Calu3 (cell line): ENCODE data around the gene LDLRAD4. TPM values are rescaled to one million over a fixed set of nuclear protein-coding genes. Genes with fewer than 3 reads are reported as not detected.

Experiments used
- BruUV-seq: library from RNA; stranded (reverse); fragments of 400-500 nt; replicated peaks from 2 replicates; lab custom pipeline; 2021; lab: Mats Ljungman, UMichigan
- CTCF ChIA-PET: fragments of 300-600 bp; sonication (Branson Sonifier 250); formaldehyde crosslinking; loops from one replicate; lab custom pipeline; 2022; ENCODE audit warnings: antibody characterized with exemption; lab: Charles Lee
- DNase-seq: peaks from one replicate; pipeline ENCODE4 v3.0.0; 2022
- H3K27ac Mint-ChIP-seq: one replicate; pipeline ENCODE4 v1.8.0; 2022; ENCODE audit warnings: mixed read lengths; ENCODE audit not compliant: unreplicated experiment
- H3K27me3 Mint-ChIP-seq: one replicate; pipeline ENCODE4 v1.8.0; 2022; ENCODE audit warnings: mixed read lengths; ENCODE audit not compliant: unreplicated experiment
- H3K36me3 Mint-ChIP-seq: one replicate; pipeline ENCODE4 v1.8.0; 2022; ENCODE audit warnings: mild to moderate bottlenecking, moderate library complexity, mixed read lengths; ENCODE audit not compliant: insufficient read depth, unreplicated experiment
- H3K4me1 Mint-ChIP-seq: one replicate; pipeline ENCODE4 v1.8.0; 2022; ENCODE audit warnings: mild to moderate bottlenecking, low read depth, mixed read lengths; ENCODE audit not compliant: unreplicated experiment
- H3K4me3 Mint-ChIP-seq: one replicate; pipeline ENCODE4 v1.8.0; 2022; ENCODE audit warnings: mild to moderate bottlenecking, low read depth, moderate library complexity, mixed read lengths; ENCODE audit not compliant: unreplicated experiment
- H3K9me3 Mint-ChIP-seq: one replicate; pipeline ENCODE4 v1.8.0; 2022; ENCODE audit warnings: low read depth, mixed read lengths; ENCODE audit not compliant: unreplicated experiment
- CTCF ChIP-seq: fragments of 200-600 bp; IDR thresholded peaks from one replicate; pipeline ENCODE4 v1.8.0; 2022; ENCODE audit warnings: antibody characterized with exemption; ENCODE audit not compliant: unreplicated experiment
- intact Hi-C: fragments of 100-400 bp; cut with micrococcal nuclease; formaldehyde crosslinking; loops from one replicate; pipeline ENCODE4 v1.10.0; 2022; ENCODE audit not compliant: unreplicated experiment
- total RNA-seq: library from RNA; stranded (reverse); gene quantifications from 2 replicates; pipeline ENCODE4 v1.2.3, GENCODE V29; 2022

Gene LDLRAD4
- total RNA-seq, 1 experiment from 2014 or later, result 0.50 TPM

- TF ChIP-seq CTCF, result no peak
- intact Hi-C loops, result no loop called here
- H3K36me3 Mint-ChIP-seq, result no peaks in the 10 kb centered on the region
- no peak for DNase-seq
- H3K4me1 Mint-ChIP-seq, result no peaks in the 10 kb centered on the region
- CTCF ChIA-PET, result no interaction called here
- no peak overlapping the region for H3K27ac Mint-ChIP-seq
- peaks cover 22% of the 10 kb centered on the region for H3K27me3 Mint-ChIP-seq
- BruUV-seq, result no TSS peak
- no peaks in the 10 kb centered on the region for H3K9me3 Mint-ChIP-seq
- no peak overlapping the region for H3K4me3 Mint-ChIP-seq
Measured at GRCh38 chr18:13585379-13586153, 367.0 kb downstream of the LDLRAD4 start.

- no peak overlapping the region for H3K4me3 Mint-ChIP-seq
- no TSS peak for BruUV-seq
- no peak overlapping the region for H3K27ac Mint-ChIP-seq
- TF ChIP-seq CTCF, result no peak
- CTCF ChIA-PET, result interaction anchor here (0.7 kb wide), 1 partner anchor 62 kb away, joined by 3 read pairs; no protein-coding TSS in a partner anchor
- intact Hi-C loops, result no loop called here
- no peaks in the 10 kb centered on the region for H3K36me3 Mint-ChIP-seq
- peaks cover 22% of the 10 kb centered on the region for H3K27me3 Mint-ChIP-seq
- no peak for DNase-seq
- H3K9me3 Mint-ChIP-seq, result no peaks in the 10 kb centered on the region
- H3K4me1 Mint-ChIP-seq, result no peaks in the 10 kb centered on the region
Measured at GRCh38 chr18:13587001-13587400, 368.4 kb downstream of the LDLRAD4 start.

- CTCF ChIA-PET, result no interaction called here
- no peak for DNase-seq
- H3K36me3 Mint-ChIP-seq, result no peaks in the 10 kb centered on the region
- peaks cover 22% of the 10 kb centered on the region for H3K27me3 Mint-ChIP-seq
- no peak overlapping the region for H3K4me3 Mint-ChIP-seq
- BruUV-seq, result no TSS peak
- no peak for TF ChIP-seq CTCF
- no peak overlapping the region for H3K27ac Mint-ChIP-seq
- no peaks in the 10 kb centered on the region for H3K4me1 Mint-ChIP-seq
- intact Hi-C loops, result no loop called here
- H3K9me3 Mint-ChIP-seq, result no peaks in the 10 kb centered on the region
Measured at GRCh38 chr18:13587477-13587876, 368.9 kb downstream of the LDLRAD4 start.

GRCh38 chr18:13587937-13588336, 369.4 kb downstream of the LDLRAD4 start:
- no peaks in the 10 kb centered on the region for H3K36me3 Mint-ChIP-seq
- DNase-seq, result no peak
- intact Hi-C loops, result no loop called here
- H3K27me3 Mint-ChIP-seq, result peaks cover 22% of the 10 kb centered on the region
- no peaks in the 10 kb centered on the region for H3K9me3 Mint-ChIP-seq
- H3K27ac Mint-ChIP-seq, result no peak overlapping the region
- no peaks in the 10 kb centered on the region for H3K4me1 Mint-ChIP-seq
- CTCF ChIA-PET, result no interaction called here
- no TSS peak for BruUV-seq
- TF ChIP-seq CTCF, result no peak
- H3K4me3 Mint-ChIP-seq, result no peak overlapping the region
